RWPE2 (cell line): ENCODE results near the gene GNAO1.

Source experiments
- ATAC-seq: fragments of 200-7000 bp; cut with Tn5 transposase; 3 replicates; pipeline ENCODE4 v1.9.1; 2021; ENCODE audit warnings: low read depth
- DNase-seq: peaks from one replicate; pipeline ENCODE4 v3.0.0-alpha.2; 2020; ENCODE audit warnings: low spot score
- H3K27ac ChIP-seq: fragments of 450-650 bp; 2 replicates; pipeline ENCODE4 v1.5.1; 2017; ENCODE audit warnings: mild to moderate bottlenecking; ENCODE audit not compliant: poor library complexity, severe bottlenecking
- H3K27me3 ChIP-seq: fragments of 250-450 bp; sonication (Bioruptor Pico); 2 replicates; pipeline ENCODE4 v1.5.1; 2021; ENCODE audit warnings: mild to moderate bottlenecking, moderate library complexity; ENCODE audit not compliant: insufficient read depth, poor library complexity, severe bottlenecking
- H3K36me3 ChIP-seq: fragments of 250-450 bp; sonication (Bioruptor Pico); 2 replicates; pipeline ENCODE4 v1.5.1; 2020; ENCODE audit warnings: low read depth, mild to moderate bottlenecking, moderate library complexity
- H3K4me1 ChIP-seq: fragments of 250-450 bp; sonication (Bioruptor Pico); 2 replicates; pipeline ENCODE4 v1.5.1; 2021; ENCODE audit warnings: mild to moderate bottlenecking, moderate library complexity; ENCODE audit not compliant: insufficient read depth, poor library complexity, severe bottlenecking
- H3K4me3 ChIP-seq: fragments of 250-450 bp; sonication (Bioruptor Pico); 2 replicates; pipeline ENCODE4 v1.5.1; 2021; ENCODE audit warnings: mild to moderate bottlenecking, moderate library complexity; ENCODE audit not compliant: severe bottlenecking
- H3K9me3 ChIP-seq: fragments of 250-450 bp; sonication (Bioruptor Pico); 2 replicates; pipeline ENCODE4 v1.5.1; 2021; ENCODE audit warnings: mild to moderate bottlenecking, moderate library complexity; ENCODE audit not compliant: severe bottlenecking
- CTCF ChIP-seq: fragments of 450-650 bp; IDR thresholded peaks from one replicate; pipeline ENCODE4 v1.5.1; 2017; ENCODE audit warnings: mild to moderate bottlenecking, moderate library complexity; ENCODE audit not compliant: poor library complexity, severe bottlenecking

Gene GNAO1

GRCh38 chr16:56347670-56348069 is 156.4 kb downstream of the GNAO1 start:
- H3K4me1 ChIP-seq, result peaks cover 11% of the 10 kb centered on the region
- TF ChIP-seq CTCF, result no peak
- H3K4me3 ChIP-seq, result no peak overlapping the region
- DNase-seq (no peak), ATAC-seq (no peak)
- no peaks in the 10 kb centered on the region for H3K27me3 ChIP-seq
- no peaks in the 10 kb centered on the region for H3K36me3 ChIP-seq
- H3K9me3 ChIP-seq, result no peaks in the 10 kb centered on the region
- no peak overlapping the region for H3K27ac ChIP-seq

GRCh38 chr16:56348168-56349085 is 157.1 kb downstream of the GNAO1 start:
- Histone ChIP-seq H3K4me1 (peaks cover 11% of the 10 kb centered on the region), H3K27me3 (no peaks in the 10 kb centered on the region), H3K9me3 (no peaks in the 10 kb centered on the region), H3K4me3 (no peak overlapping the region), H3K27ac (no peak overlapping the region), H3K36me3 (no peaks in the 10 kb centered on the region)
- TF ChIP-seq CTCF, result no peak
- no peak for DNase-seq
- ATAC-seq, result no peak

GRCh38 chr16:56349086-56349415 is 157.8 kb downstream of the GNAO1 start:
- Histone ChIP-seq H3K36me3 (no peaks in the 10 kb centered on the region), H3K4me3 (no peak overlapping the region), H3K27me3 (no peaks in the 10 kb centered on the region), H3K27ac (no peak overlapping the region), H3K4me1 (peaks cover 8% of the 10 kb centered on the region), H3K9me3 (no peaks in the 10 kb centered on the region)
- no peak for DNase-seq
- no peak for ATAC-seq
- no peak for TF ChIP-seq CTCF

- DNase-seq (peak; percentile 38), ATAC-seq (no peak)
- peaks cover under 1% of the 10 kb centered on the region for H3K4me1 ChIP-seq
- no peak overlapping the region for H3K27ac ChIP-seq
- TF ChIP-seq CTCF, result no peak
- no peaks in the 10 kb centered on the region for H3K9me3 ChIP-seq
- no peaks in the 10 kb centered on the region for H3K27me3 ChIP-seq
- no peaks in the 10 kb centered on the region for H3K36me3 ChIP-seq
- no peak overlapping the region for H3K4me3 ChIP-seq
These were observed 158.4 kb downstream of the GNAO1 start for GRCh38 chr16:56349711-56350161.
